Measurements from ENCODE around the gene ITGA1.
A peak's percentile ranks its signal among the peaks of the same experiment; 100 is the strongest.

GRCh38 chr5:52989025-52989780 is 201.5 kb downstream of the ITGA1 start, which contains the start of gene ITGA2:
- TF ChIP-seq JUND (IDR thresholded peaks at IDR 0.05; ENCODE audit: low read length) (no peak), KDM5A (IDR thresholded peaks at IDR 0.05; ENCODE audit: low read length) (no peak), EZH2 (IDR thresholded peaks at IDR 0.05; ENCODE audit: low read depth, low read length, severe bottlenecking) (peak; percentile 35), RAD21 (IDR thresholded peaks at IDR 0.05 in 1 of 2, conservative IDR thresholded peaks at IDR 0.05 in 1 of 2; ENCODE audit: low read depth in 2 of 2, low read length in 2 of 2) (no peak), EP300 (IDR thresholded peaks at IDR 0.05; ENCODE audit: borderline replicate concordance in 1 of 2, low read depth in 2 of 2, low read length in 2 of 2) (no peak), BRCA1 (IDR thresholded peaks at IDR 0.05; ENCODE audit: low read depth, low read length) (no peak)
- TF ChIP-seq, protein P1, sequence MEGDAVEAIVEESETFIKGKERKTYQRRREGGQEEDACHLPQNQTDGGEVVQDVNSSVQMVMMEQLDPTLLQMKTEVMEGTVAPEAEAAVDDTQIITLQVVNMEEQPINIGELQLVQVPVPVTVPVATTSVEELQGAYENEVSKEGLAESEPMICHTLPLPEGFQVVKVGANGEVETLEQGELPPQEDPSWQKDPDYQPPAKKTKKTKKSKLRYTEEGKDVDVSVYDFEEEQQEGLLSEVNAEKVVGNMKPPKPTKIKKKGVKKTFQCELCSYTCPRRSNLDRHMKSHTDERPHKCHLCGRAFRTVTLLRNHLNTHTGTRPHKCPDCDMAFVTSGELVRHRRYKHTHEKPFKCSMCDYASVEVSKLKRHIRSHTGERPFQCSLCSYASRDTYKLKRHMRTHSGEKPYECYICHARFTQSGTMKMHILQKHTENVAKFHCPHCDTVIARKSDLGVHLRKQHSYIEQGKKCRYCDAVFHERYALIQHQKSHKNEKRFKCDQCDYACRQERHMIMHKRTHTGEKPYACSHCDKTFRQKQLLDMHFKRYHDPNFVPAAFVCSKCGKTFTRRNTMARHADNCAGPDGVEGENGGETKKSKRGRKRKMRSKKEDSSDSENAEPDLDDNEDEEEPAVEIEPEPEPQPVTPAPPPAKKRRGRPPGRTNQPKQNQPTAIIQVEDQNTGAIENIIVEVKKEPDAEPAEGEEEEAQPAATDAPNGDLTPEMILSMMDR (IDR thresholded peaks at IDR 0.05; ENCODE audit: control extremely low read depth in 1 of 3, insufficient read depth in 1 of 3, low read depth in 1 of 3, low read length in 3 of 3) = no peak
